HFF-Myc (cell line): ENCODE results near the gene VPS50.
A peak's percentile ranks its signal among the peaks of the same experiment; 100 is the strongest.
"Not testable (repeated sequence)": the region's sequence is repeated elsewhere in the genome, so short reads cannot be mapped to it uniquely, and the experiment has no call there.

Experiments
- DNase-seq: peaks from one replicate; pipeline ENCODE4 v3.0.0-alpha.2; 2011; ENCODE audit warnings: low read depth; ENCODE audit errors: extremely low read depth
- H3K4me3 ChIP-seq: replicated peaks from 2 replicates; pipeline ENCODE4 v1.5.1; 2011; ENCODE audit warnings: low read depth, mild to moderate bottlenecking, control low read depth, low read length
- CTCF ChIP-seq: IDR thresholded peaks from 2 replicates; pipeline ENCODE4 v1.5.1; 2012; ENCODE audit warnings: mild to moderate bottlenecking, low read depth, low read length, control low read depth; ENCODE audit errors: missing control alignments

Gene VPS50

GRCh38 chr7:93367254-93367653 lies 135.1 kb downstream of the VPS50 start:
- DNase-seq = no peak
- no peak overlapping the region for H3K4me3 ChIP-seq
- TF ChIP-seq CTCF = no peak

- not testable (repeated sequence) for H3K4me3 ChIP-seq, DNase-seq
These were observed 138.8 kb downstream of the VPS50 start for GRCh38 chr7:93370937-93371336.

GRCh38 chr7:93373537-93373936 lies 141.4 kb downstream of the VPS50 start:
- H3K4me3 ChIP-seq = no peak overlapping the region
- no peak for TF ChIP-seq CTCF
- DNase-seq = no peak

- no peak overlapping the region for H3K4me3 ChIP-seq
- TF ChIP-seq CTCF = peak; percentile 75
- DNase-seq = peak; percentile 12
These were observed 142.3 kb downstream of the VPS50 start for GRCh38 chr7:93374345-93374940.

GRCh38 chr7:93375603-93376002 lies 143.4 kb downstream of the VPS50 start:
- H3K4me3 ChIP-seq = no peak overlapping the region
- no peak for DNase-seq
- no peak for TF ChIP-seq CTCF

- DNase-seq = no peak
- no peak overlapping the region for H3K4me3 ChIP-seq
- TF ChIP-seq CTCF = no peak
These were observed 146.1 kb downstream of the VPS50 start for GRCh38 chr7:93378131-93378760.

GRCh38 chr7:93382362-93382761 lies 150.2 kb downstream of the VPS50 start:
- no peak for TF ChIP-seq CTCF
- H3K4me3 ChIP-seq = no peak overlapping the region
- DNase-seq = peak; percentile 6
